Inflammatory macrophage treated with lipopolysaccharide for 1 hour (primary cell): Measurements from ENCODE around the gene TMEM205.
A peak's percentile ranks its signal among the peaks of the same experiment; 100 is the strongest.
"Not testable (repeated sequence)": the region's sequence is repeated elsewhere in the genome, so short reads cannot be mapped to it uniquely, and the experiment has no call there.

Experiments used
- DNase-seq, 2 donors: peaks; one replicate each; pipeline ENCODE4 v3.0.0-alpha.2; 2020 to 2022

Gene TMEM205

DNA sequence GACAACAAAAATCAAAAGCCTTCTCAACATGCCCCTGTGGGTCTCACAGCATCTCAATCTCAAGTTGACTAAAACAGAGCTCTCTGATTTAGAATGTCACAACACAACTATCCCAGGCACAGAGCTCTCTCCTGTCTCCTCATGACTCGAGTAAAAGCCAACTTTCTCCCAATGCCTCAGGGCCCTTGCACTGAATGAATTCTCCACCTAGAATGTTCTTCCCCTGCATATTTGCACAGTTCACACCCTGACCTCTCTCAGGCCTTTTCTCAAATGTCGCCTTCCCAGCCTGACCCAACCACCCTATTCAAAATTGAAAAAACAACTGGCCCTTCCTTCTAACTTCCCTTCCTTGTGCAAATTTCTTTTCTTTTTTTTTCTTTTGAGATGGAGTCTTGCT, 24.7 kb upstream of the TMEM205 start:
- no peak for DNase-seq

DNA sequence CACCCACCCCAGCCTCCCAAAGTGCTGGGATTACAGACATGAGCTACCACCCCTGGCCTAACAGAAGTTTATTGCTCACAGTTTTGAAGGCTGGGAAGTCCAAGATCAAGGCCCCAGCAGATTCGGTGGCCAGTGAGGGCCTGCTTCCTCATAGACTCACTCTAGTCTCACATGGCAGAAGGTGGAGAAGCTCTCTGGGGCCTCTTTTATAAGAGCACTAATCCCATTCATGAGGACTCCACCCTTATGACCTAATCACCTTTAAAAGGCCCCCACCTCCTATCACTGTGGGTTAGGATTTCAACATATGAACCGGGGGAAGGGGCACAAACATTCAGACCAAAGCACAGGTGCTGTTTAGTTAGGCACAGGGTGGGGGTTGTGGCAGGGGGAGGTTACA, 21.5 kb upstream of the TMEM205 start:
- no peak for DNase-seq

DNA sequence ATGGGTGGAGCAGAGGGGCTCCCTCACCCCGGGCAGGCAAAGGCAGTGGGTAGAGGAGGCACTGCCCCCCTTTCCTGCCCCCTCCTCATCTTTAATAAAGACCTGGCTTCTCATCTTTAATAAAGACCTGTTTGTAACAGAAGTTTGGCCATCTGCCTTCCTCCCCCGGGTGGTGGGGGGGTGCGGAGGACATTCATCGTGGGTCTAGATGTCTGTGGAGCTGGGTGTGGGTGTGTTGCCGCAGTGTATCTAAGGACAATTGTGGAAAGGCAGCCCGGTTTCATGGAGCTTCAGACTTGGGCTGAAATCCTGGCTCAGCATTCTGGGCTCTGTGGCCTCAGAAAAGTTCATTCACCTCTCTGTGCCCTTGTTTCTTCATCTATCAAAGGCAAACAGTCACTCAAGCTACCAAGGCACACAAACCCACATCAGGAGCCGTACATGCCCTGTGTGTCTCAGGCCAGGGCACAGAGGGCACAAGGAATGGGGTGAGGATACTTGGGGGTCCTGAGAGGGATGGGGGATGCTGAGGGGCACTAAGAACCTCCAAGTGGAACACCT, 19.6 kb upstream of the TMEM205 start:
- no peak for DNase-seq

DNA sequence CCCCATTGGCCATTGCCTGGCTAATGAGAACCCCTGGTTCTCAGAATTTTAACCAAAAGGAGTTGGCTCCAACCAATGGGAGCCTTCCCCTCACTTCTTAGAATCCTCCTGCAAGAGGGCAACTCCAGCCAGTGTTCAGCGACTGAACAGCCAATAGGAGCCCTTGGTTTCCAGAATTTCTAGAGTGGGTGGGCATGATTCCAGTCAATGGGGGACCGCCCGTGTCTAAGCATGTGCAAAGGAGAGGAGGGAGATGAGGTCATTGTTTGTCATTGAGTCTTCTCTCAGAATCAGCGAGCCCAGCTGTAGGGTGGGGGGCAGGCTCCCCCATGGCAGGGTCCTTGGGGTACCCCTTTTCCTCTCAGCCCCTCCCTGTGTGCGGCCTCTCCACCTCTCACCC, 18.9 kb upstream of the TMEM205 start:
- no peak for DNase-seq

DNA sequence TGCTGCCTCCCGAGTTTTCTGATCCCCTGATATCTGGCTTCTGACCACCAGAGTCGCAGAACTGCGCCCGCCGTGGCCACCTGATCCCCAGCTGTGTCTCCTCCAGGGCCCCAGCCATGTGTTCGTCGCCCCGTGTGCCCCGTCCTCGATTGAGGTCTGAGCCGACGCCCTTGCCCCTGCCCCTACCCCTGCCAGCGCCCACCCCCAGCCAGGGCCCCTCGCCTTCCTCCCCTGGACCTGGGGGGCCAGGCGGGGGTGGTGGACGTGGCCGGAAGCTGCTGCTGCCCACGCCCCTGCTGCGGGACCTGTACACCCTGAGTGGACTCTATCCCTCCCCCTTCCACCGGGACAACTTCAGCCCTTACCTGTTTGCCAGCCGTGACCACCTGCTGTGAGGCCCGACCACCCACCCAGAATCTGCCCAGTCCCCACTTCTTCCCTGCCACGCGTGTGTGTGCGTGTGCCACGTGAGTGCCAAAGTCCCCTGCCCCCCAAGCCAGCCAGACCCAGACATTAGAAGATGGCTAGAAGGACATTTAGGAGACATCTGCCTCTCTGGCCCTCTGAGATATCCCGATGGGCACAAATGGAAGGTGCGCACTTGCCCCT, 18.3 kb upstream of the TMEM205 start:
- DNase-seq, result no peak

DNA sequence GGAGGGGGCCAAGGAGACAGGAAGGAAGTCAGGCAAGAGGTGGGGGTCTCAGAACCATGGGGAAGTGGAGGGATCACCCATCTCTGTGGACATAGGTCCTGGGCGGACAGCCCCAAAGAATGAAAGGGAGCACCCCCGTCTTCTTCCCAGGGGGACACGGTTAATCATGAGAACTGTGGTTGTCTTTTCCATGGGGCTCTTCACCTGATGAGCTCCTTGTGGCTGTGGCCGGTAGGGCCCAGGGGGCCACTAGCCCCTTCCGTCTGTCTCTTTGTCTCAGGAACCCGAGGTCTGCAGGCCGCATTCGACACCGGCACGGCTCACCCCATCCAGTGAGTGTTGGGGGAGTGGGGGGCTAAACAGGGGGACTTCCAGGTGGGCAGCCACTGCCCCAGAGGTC, 17.8 kb upstream of the TMEM205 start:
- no peak for DNase-seq

DNA sequence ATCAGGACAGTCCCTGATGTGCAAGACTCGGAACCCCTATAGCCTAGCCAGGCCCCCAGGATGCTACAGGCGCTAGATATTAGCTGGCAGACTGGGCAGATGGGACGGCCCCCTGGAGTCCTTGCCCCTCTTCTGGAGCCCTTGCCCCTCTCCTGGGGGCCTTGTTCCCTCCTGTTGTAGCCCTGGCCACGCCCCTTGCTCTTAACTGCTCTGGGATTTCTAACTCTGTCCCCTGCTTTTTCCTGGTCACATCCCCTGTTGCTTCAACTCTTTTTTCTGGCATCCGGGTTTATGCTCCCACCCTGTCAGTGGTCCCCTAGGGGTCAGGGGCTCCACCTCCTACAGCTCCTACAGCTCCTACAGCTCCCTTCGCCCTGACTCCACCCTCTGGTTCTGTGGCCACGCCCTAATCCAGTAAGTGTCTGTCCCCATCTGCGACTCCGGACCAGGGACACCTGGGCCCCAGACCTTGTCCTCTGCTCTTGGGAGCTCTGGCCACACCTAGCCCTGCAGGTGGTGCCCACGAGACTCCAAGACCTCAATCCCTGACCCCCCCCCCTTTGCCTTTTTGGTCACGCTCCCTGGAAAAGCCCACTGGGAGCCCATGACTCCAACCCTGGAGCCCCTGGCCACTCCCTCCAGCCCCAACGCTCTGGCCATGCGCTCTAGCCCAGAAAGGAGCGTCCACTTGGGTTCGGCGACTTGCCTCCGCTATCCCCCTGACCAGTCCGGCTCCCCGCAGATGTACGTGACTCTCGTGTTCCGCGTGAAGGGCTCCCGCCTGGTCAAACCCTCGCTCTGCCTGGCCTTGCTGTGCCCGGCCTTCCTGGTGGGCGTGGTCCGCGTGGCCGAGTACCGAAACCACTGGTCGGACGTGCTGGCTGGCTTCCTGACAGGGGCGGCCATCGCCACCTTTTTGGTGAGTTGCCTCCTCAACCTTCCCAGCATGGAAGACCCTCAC, 16.0 kb upstream of the TMEM205 start:
- DNase-seq, result no peak

DNA sequence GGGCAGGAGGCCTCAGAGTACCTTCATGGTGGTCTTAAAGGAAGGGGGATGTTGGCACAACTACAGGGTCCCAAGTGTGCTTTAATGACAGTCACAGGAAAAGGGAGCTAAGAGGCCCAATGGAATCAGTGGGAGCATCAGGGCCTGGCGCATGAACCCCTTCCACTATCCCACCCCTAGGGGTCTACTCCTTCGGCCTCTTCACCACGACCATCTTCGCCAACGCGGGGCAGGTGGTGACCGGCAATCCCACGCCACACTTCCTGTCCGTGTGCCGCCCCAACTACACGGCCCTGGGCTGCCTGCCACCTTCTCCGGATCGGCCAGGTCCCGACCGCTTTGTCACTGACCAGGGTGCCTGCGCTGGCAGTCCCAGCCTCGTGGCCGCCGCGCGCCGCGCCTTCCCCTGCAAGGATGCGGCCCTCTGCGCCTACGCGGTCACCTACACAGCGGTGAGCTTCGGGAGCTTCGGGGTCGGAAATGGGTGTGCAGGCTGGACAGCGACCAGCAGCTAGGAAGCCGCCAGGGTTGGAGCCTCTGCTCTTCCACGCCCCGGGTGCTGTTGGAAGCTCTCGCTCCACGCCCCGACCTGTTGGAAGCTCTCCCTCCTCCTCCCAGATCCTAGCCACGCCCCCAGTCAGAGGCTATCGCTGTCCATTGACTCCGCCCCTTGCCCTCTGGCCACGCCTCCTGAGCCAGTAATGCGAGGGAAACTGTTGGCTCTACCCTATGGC, 15.1 kb upstream of the TMEM205 start:
- DNase-seq, result peak in 1 of 2 donors; percentile 30

DNA sequence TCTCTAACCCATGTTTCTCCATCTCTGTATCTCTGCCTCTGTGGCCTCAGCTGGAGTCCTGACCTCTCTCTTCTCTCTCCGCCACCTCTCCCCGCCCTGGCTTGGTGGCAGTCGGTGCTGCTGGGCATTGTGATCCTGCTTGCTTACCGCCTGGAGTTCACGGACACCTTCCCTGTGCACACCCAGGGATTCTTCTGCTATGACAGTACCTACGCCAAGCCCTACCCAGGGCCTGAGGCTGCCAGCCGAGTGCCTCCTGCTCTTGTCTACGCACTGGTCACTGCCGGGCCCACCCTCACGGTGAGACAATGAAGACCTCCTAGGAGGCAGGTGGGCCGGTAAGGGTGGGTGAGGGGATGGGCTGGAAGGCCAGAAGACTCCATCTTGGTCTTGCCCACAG, 13.4 kb upstream of the TMEM205 start:
- DNase-seq, result no peak

DNA sequence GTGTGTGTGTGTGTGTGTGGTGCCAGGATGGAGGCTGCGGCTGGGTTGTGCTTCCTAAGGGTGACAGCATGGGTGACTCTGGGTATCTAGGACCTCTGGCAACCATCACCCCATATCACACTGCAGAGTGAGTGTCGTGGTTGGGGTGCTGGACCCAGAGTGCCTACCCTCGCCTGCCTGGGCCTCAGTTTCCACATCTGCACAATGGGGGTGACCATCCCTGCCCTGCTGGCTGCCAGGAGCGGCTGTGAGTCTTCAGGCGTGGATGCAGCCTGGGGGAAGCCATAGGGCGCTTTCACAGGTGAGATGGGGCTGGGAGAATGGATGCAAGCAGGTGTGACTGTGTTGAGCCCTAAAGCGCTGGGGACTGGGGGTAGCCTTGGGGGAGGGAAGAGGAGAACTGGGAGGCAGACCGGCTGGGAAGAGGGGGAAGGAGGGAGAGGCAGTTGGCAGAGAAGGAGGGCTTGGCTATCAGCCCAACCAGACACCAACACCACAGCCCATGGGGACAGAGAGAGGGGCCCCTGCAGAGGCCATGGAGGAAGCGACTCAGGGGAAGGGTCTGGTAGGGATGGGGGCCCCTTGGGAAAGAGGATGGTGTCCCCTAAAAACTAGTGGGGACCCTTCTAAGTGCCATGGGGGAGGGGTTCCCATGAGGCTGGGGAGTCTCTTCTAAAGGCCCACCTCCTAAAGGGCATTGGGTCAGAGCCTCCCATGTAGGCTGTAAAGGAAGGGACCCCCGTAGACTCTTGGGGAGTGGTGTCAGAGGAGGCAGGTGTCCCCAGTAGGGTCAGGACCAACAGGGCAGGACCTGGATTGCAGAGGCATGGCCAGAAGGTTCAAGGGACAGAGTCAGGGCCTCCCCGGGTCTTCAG, 10.8 kb upstream of the TMEM205 start:
- no peak for DNase-seq

DNA sequence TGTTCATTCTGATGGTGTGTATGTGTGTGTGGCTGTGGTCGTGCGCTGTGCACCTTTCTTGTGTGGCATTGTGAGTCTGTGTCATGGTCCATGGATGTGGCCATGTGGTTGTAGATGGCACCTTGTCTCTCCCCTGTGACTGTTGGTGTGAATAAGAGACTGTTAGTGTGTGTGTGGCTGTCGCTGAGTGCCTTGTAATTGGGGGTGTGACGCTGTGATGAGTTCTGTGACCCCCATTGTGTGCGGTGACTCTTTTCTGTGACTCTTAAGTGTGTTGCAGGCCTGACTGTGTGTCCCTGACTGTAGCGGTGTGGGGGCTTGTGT, 10.0 kb upstream of the TMEM205 start:
- no peak for DNase-seq

DNA sequence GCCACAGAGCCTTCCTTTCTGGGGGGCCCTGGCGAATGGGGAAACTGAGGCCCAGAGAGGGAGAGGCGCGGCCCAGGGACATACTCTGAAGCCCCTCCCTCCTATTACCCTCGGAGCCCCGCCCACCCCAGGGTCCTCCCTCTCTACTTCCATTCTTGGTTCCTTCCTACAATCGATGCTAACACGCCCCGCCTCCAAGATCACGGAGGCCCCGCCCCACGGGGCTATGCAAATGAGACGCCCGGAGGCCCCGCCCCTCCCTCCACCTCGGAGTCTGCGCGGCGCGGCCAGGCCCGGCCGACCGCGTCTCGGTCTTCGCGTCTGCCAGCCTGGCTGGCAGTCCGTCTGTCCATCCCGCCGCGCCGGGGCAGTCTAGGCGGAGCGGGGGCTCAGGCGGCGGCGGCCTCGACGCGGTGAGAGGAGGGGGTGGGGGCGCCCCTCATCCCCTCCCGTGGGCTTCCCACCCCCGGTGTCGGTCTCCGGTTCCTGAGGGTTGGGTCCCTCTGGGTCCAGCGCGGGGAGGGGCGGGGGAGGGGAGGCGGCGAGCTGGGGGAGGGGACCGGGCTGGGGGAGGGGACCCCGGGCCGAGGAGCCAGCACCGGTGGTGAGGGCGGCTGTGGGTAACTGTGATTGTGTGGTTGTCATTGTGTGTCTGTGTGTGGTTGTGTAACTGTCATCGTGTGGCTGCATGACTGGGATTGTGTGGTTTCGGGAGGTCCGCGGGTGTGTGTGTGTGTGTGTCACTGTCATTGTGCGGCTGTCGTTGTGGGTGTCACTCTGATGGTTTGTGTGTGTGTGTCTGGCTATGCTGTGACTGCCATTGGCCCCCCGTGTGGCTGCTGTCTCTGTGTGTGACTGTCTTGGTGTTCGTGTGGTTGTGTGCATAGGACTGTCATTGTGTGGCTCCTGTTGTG, 9.3 kb upstream of the TMEM205 start, which contains the start of gene PLPPR2:
TSS of gene PLPPR2 (plus strand) at position 273 of the 914 bp plus-strand sequence. CDS start 2,242 bp downstream, outside the sequence.
- peak; percentile 86 to 97 for DNase-seq

DNA sequence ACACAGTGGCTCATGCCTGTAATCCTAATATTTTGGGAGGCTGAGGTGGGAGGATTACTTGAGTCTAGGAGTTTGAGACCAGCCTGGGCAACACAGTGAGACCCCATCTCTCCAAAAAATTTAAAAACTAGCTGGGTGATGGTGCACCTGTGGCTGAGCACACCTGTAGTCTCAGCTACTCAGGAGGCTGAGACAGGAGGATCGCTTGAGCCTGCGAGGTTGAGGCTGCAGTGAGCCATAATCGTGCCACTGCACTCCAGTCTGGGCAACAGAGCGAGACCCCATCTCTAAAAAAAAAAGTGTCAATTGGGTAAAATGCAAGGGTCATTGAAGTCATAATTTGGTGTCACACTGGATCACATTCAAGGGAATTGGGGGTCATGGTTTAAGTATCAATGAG, 8.0 kb upstream of the TMEM205 start:
- not testable (repeated sequence) for DNase-seq

DNA sequence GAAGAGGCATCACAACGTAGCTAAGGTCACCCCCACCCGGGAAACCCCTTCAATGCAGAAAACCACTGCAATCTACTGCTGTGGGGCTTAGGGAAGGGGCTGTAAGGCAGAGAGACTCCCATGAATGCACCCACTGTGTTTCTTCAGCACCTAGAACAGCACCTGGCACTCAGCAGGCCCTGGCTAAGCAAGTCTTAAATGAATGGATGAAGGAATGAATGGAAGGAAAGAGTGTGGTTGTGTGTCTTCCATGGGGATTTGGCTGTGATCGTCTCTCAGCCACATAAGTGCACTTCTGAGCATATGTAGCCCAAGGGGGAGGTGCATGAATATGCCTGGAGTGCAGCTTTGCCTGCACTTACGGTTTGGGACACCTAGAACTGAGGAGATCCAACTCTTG, 3.1 kb upstream of the TMEM205 start:
- no peak for DNase-seq

DNA sequence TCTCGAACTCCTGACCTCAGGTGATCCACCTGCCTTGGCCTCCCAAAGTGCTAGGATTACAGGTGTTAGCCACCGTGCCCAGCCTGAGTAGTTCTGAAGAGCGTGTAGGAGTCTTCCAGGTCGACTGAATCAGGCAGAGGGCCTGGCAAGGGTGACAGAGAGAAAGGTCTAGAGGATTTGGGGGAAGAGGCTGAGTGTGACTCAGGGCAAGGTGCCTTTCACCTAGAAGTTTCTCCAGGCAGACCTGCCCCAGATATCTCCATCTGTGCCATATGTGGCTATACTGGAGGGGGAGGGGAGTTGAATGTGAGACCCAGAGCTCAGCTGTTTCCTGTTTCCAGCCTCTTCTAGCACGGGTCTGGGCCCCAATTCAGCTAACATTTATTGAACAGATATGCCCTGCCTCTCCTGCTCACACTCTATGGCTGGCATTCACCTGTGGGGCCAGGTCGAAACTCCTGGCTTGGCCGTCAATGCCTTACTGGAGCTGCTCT, 1.5 kb upstream of the TMEM205 start:
- no peak for DNase-seq

DNA sequence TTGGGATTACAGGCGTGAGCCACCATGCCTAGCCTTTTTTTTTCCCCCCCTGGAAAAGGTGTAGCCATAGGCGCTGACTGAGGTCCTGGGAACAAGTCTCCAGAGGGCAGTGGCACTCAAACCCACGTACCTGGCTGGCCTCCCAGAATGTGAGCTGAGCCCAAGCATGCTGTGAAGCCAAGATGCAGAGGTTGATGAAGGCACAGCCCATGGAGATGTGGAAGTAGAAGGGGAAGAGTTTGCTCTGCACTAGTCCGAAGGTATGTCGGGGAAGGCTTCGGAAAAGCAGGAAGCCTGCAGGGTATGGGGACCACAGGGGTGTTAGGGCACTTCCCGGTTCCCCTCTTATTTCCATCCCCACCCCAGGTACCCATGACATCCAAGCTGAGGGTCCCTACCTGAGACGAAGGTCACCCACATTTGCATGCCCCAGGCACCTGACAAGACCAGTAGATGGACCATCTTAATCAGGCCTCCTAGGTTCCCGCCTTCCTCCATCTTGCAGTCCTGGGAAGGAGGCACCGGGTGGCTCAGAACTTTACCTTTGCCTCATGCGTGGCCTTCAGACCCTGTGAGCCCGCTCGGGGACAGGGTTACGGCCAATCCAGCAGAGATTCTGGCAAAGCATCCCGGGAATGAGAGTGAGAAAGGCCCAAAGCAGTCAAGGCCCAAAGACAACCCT, 805 bp downstream of the TMEM205 start:
- DNase-seq, result no peak

DNA sequence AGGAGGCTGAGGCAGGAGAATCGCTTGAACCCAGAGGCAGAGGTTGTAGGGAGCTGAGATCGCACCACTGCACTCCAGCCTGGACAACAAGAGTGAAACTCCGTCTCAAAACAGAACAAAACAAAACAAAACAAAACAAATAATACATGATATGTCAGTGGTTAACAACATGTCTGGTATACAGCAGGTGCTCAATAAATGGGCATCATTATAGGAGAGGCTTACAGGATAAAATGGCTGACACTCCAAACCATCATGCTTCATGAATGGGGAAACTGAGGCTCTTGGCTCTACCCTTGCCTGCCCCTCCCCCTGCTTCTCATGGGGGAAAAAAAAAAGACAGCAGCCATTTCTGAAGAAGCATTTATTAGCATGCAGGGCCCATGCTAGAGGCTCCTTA, 3.6 kb downstream of the TMEM205 start:
- no peak for DNase-seq

DNA sequence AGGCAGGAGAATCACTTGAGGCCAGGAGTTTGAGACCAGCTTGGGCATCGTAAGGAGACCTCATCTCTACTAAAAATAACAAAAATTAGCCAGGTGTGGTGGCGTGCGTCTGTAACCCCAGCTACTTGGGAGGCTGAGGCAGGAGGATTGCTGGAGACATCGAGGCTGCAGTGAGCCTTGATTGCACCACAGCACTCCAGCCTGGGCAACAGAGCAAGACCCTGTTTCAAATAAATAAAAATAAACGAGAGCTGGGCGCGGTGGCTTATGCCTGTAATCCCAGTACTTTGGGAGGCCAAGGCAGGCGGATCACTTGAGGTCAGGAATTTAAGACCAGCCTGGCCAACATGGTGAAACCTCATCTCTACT, 6.0 kb downstream of the TMEM205 start:
- DNase-seq, result not testable (repeated sequence)

DNA sequence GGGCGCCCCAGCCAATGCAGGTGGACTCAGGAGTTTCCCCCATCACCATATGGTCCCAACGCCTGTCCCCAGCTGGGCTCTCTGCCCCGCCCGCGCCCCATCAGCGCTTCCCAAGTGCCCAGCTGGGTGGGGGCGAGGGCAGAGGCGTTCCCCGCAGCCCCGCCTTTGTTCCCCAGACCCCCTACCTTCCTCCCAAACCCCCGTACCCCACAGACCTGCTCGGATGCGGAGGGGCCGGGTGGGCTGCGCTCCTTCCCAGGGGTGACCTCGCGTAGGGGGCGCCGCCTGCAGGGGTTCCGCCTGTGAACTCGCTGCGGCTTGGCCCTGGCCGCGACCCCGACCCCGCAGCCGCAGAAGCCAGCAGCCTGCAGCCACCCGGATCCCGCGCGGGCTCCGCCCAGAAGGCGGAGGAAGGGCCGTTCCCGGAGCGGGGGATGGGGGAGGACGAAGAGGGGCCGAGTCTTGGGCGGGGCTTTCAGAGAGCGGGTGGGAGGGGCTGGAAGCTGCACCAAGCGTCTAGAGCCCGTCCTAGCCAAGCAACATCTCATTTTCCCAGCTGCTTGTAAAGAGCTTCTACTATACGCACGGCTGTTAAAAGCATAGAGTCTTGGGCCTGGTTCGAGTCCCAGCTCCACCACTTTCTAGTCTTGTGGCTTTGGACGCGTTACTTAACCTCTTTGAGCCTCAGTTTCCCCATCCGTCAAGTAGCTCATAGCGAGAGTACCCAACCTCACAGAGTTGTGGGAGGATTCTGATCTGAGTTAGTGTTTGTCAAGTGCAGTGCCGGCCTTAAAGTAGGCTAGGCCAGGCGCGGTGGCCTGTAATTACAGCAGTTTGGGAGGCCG, 6.6 kb downstream of the TMEM205 start, which contains the start of gene RAB3D:
TSS of gene RAB3D (minus strand) at position 404 of the 845 bp plus-strand sequence. CDS start 2,258 bp downstream, outside the sequence.
- DNase-seq, result peak; percentile 81 to 94
